ENCODE measurements around the gene ADH1B.
"Not testable (repeated sequence)": the region's sequence is repeated elsewhere in the genome, so short reads cannot be mapped to it uniquely, and the experiment has no call there.

Gene ADH1B

DNA sequence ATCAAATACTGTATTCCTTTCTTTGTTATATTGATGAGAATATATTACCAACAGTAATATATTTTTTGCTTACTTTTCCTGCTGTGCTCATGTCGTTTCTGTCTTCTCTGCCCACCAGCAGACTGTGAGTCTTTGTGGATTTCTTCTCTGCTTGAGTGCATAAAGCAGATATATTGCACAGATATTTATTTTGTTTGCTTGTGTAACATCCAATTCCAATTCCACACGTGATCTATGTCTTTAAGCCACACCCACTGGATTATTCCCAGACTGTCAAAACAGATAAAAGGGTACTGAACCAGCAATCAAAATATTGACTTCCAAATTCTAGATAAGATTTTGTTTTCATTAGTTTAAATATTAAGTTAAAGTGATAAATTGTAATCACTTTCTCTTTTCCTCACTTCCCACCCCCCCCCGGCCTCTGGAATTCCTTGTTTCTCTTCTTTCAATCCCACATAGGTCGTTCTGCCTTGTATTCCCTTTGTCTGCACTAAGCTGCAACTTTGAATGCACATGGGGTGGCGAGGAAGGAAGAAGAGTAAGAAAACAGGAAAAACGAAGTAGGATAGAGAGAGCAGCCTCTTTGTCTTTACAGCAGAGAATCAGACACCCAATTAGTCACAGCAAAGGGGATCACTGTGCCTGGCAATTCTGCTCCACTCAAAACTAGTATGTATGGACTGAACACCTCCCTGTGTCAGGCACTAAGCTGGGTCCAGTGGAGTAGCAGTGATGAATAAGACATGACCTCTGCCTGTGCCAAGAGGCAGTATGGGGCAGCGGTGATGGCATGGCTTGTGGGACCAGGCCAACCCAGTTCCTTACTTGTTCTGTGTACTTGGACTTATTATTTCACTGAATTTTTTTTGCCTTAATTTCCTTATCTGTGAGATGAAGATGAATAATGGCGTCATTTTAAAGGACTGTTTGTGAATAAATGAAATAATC is at the start of gene ADH1B:
Gene ADH1B, minus strand, starts transcription at position 161 of the 951 bp plus-strand sequence. Its CDS starts 70 bp downstream, at position 91.
- no peak for DNase-seq

GRCh38 chr4:99367817-99368216 is 46.6 kb upstream of the ADH1B start:
- DNase-seq = not testable (repeated sequence)

- no peak for DNase-seq
Observed at GRCh38 chr4:99366491-99366890, 45.3 kb upstream of the ADH1B start.

GRCh38 chr4:99362768-99363167 is 41.6 kb upstream of the ADH1B start:
- no peak for DNase-seq

DNA sequence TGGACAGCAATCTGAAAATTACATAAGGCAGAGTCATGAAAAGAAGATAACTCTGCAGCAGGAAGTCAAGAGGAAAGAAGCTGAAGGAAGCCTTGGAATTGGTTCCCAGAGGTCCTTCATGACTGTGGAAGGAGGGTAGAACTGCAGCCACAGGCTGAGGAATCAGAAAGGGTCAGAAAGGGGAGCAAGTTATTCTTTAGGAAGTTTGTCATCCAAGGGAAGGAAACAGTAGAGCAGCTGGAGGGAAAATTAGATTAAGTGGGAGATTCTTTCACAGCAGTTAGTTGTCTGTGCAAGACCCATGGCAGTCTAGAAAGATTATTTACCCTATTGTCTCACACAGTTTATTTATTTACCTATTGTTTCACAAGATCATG is 40.7 kb upstream of the ADH1B start:
- no peak for DNase-seq

DNA sequence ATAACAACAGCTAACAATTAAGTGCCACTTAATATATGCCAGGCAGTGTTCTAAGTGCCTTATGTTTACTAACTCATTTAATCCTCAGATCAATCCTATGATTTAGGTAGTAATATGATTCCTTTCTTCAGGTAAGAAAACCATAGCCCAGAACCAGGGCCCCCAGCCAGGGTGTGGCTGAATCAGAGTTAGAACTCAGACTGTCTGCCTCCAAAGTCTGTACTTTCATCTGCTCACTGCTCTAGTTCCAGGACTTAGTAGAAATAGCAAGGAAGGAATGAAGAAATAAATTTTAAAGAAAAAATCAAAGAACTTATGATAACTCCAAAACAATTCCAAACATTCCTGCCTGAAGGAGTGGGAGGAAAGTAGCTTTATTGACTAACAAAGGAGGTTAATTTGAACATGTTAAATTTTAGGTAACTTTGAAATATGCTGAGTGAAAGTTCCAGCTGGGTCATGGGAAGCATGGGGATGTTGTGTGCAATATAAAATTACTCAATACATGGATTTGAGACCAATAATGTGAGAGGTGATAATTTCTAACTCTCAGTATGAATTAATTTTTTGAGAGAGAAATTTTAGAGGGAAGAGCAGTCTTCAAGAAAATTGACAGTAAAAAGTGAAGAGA is 40.2 kb upstream of the ADH1B start:
- no peak for DNase-seq

GRCh38 chr4:99359480-99360204 is 38.4 kb upstream of the ADH1B start:
- DNase-seq = no peak

GRCh38 chr4:99357948-99358347 is 36.7 kb upstream of the ADH1B start:
- no peak for DNase-seq

DNA sequence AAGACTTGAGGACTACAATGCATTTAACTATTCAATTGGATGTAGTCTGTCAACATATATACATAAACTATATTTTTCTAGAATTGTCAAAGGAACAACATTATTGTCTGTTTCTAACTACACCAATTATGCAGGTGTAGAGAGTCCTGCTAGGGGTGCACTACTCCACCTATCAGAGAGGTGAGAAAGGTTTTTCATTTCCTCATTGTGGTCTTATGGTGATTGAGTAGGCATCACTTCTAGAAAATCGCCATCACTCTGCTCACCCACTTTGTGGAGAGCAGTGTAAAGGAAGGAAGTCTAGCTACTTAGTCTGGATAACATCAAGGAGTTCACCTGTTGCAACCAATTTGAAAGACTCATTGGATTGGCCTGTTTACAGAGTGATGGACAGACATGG is 35.8 kb upstream of the ADH1B start:
- DNase-seq = no peak

DNA sequence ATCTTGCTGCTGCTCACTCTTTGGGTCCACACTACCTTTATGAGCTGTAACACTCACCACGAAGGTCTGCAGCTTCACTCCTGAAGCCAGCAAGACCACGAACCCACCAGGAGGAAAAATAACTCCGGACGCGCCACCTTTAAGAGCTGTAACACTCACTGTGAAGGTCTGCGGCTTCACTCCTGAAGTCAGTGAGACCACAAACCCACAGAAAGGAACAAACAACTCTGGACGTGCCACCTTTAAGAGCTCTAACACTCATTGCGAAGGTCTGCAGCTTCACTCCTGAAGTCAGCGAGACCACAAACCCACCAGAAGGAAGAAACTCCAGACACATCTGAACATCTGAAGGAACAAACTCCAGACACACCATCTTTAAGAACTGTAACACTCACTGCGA is 34.9 kb upstream of the ADH1B start:
- not testable (repeated sequence) for DNase-seq

GRCh38 chr4:99352602-99353537 is 31.7 kb upstream of the ADH1B start, which contains the start of gene ADH1C:
TSS of gene ADH1C (minus strand) at chr4:99352746. CDS start at chr4:99352675, 71 bp downstream.
- DNase-seq = no peak

GRCh38 chr4:99351487-99351886 is 30.3 kb upstream of the ADH1B start:
- DNase-seq = no peak

- DNase-seq = no peak
Observed at GRCh38 chr4:99349338-99349737, 28.1 kb upstream of the ADH1B start.

- DNase-seq = not testable (repeated sequence)
Observed at GRCh38 chr4:99342624-99343023, 21.4 kb upstream of the ADH1B start.

- no peak for DNase-seq
Observed at GRCh38 chr4:99341426-99341825, 20.2 kb upstream of the ADH1B start.

DNA sequence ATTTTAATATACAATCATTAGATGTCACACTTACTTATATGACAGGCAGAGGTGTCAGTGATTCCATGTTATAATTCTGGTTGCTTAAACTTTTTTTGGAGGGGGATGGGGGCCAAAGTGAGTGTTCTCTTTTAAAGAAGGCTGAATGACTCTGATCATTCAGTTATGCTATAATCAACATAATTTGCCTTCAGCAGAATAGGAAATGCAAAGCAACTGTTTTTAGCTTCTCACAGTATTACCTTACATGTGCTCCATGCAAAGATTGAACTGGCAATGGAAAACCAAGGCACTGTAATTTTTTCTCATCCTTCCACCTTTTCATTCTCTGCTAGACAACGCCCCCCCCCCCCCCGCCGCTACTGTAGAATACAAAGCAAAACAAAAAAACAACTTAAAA is 18.0 kb upstream of the ADH1B start:
- DNase-seq = no peak

DNA sequence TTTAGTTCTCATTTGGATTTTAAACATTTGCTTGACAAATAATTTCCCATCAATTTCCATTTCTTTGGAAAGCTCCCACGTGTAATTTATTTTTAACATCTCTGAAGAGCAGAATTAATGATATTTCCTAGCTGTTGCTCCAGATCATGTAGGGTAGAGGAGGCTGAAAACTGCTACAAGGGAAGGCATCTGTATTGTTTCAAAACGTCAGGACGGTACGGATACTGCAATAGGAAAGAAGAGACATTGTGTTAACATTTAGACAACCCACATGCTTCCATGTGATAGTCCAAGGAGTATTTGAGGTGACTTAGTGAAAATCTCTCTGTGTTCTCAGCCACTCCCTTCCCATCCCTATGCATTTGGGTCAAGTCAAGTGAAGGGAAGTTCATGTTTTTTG is 15.4 kb upstream of the ADH1B start:
- no peak for DNase-seq

DNA sequence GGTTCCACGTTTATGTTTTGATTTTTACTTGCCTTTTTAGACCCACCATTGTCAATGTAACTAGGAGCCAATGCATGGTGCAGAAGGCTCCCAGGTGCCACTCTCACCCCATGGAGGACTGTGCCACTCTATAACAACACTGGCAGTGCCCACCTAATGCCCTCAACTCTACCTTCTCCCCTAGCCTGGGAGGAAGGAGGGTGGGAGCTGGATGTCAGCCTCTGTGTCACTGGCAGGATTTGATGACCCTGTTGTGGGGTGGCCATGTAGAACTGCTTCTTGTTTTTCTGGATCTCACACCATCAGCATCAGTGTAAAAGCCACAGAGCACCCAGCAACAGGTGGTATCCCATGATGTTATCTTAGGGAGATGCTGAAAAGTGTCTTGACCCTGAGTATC is 13.7 kb upstream of the ADH1B start:
- no peak for DNase-seq

DNA sequence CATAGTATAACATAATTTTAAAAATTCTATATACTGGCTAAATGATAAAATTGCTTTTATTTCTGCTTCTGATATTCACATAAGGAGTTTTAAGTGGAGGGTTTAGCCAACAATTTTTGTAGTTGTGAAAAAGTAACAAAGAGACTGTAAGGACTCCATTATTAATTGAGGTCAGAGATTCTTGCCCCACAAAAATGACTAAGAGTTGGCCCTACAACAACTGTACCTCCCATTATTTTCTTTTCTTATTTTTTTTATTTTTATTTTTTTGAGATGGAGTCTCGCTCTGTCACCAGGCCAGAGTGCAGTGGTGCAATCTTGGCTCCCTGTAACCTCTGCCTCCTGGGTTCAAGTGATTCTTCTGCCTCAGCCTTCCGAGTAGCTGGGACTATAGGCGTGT is 9.4 kb upstream of the ADH1B start:
- DNase-seq = no peak

- no peak for DNase-seq
Observed at GRCh38 chr4:99329876-99330275, 8.7 kb upstream of the ADH1B start.

- DNase-seq = no peak
Observed at GRCh38 chr4:99324979-99325378, 3.8 kb upstream of the ADH1B start.

DNA sequence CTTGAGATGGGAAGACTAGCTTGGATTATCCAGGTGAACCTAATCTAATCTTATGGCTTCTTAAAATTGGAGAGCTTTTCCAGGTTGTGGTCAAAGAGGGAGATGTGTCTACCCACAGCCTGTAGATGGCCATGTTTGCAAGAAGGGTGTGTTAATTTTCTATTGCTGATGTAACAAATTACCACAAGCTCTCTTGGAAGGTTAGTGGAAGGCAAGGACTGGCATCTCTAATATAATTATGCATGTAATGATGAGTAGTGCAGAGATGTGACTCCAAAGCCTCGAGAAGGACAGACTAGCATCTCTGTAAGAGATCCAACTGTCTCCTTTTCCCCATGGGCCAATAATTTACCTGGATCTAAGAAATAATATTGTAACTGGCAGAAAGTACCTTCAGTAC is 3.2 kb upstream of the ADH1B start:
- no peak for DNase-seq

Measured in DMS153 (cell line).